Neural progenitor cell (in vitro differentiated cells): ENCODE results near the gene GSK3A. TPM values are rescaled to one million over a fixed set of nuclear protein-coding genes. Genes with fewer than 3 reads are reported as not detected.

ENCODE experiments used
- DNase-seq: peaks from one replicate; pipeline ENCODE4 v3.0.0-alpha.2; 2016; ENCODE audit warnings: low spot score
- H2AFZ ChIP-seq: fragments of 200-600 bp; sonication (generic); replicated peaks from 2 replicates; pipeline ENCODE4 v1.6.1; 2016; ENCODE audit warnings: antibody characterized with exemption
- H3F3A ChIP-seq: fragments of 200-600 bp; sonication (generic); 2 replicates; pipeline ENCODE4 v1.6.1; 2016; ENCODE audit warnings: antibody characterized with exemption, low read depth
- H3K27ac ChIP-seq: fragments of 200-600 bp; sonication (generic); 2 replicates; pipeline ENCODE4 v1.5.1; 2016; ENCODE audit warnings: mild to moderate bottlenecking
- H3K27me3 ChIP-seq: fragments of 200-600 bp; sonication (generic); 2 replicates; pipeline ENCODE4 v1.6.1; 2016; ENCODE audit warnings: mild to moderate bottlenecking, moderate library complexity
- H3K36me3 ChIP-seq: fragments of 200-600 bp; sonication (generic); 2 replicates; pipeline ENCODE4 v1.5.1; 2016
- H3K4me1 ChIP-seq: fragments of 200-600 bp; sonication (generic); 2 replicates; pipeline ENCODE4 v1.6.1; 2016; ENCODE audit warnings: mixed run types
- H3K4me2 ChIP-seq: fragments of 200-600 bp; sonication (generic); 2 replicates; pipeline ENCODE4 v1.6.1; 2016
- H3K4me3 ChIP-seq: fragments of 200-600 bp; sonication (generic); 2 replicates; pipeline ENCODE4 v1.5.1; 2016
- H3K79me2 ChIP-seq: fragments of 200-600 bp; sonication (generic); 2 replicates; pipeline ENCODE4 v1.6.1; 2016; ENCODE audit warnings: low read depth
- H3K9ac ChIP-seq: fragments of 200-600 bp; sonication (generic); 2 replicates; pipeline ENCODE4 v1.6.1; 2016
- H3K9me3 ChIP-seq: fragments of 200-600 bp; sonication (generic); 2 replicates; pipeline ENCODE4 v1.5.1; 2016; ENCODE audit warnings: low read depth
- H4K20me1 ChIP-seq: fragments of 200-600 bp; sonication (generic); 2 replicates; pipeline ENCODE4 v1.6.1; 2016; ENCODE audit warnings: low read depth
- H3K27ac Mint-ChIP-seq: 3 replicates; pipeline ENCODE4 v1.8.0; 2021; ENCODE audit warnings: mixed read lengths
- H3K27me3 Mint-ChIP-seq: 2 replicates; pipeline ENCODE4 v1.8.0; 2022; ENCODE audit warnings: low read depth, mild to moderate bottlenecking, inconsistent platforms, moderate library complexity, mixed read lengths; ENCODE audit not compliant: insufficient read depth
- H3K36me3 Mint-ChIP-seq: 3 replicates; pipeline ENCODE4 v1.8.0; 2021; ENCODE audit warnings: mixed read lengths
- H3K4me1 Mint-ChIP-seq: 3 replicates; pipeline ENCODE4 v1.8.0; 2021; ENCODE audit warnings: mixed read lengths
- H3K4me3 Mint-ChIP-seq: 3 replicates; pipeline ENCODE4 v1.8.0; 2021; ENCODE audit warnings: mild to moderate bottlenecking, moderate library complexity, mixed read lengths
- H3K9me3 Mint-ChIP-seq: 3 replicates; pipeline ENCODE4 v1.8.0; 2020; ENCODE audit warnings: mixed read lengths
- CTCF ChIP-seq: fragments of 200-600 bp; sonication (generic); IDR thresholded peaks from 2 replicates; pipeline ENCODE4 v1.5.1; 2017; ENCODE audit warnings: antibody characterized with exemption, mild to moderate bottlenecking
- EZH2 ChIP-seq: fragments of 200-600 bp; sonication (generic); IDR thresholded peaks from 2 replicates; pipeline ENCODE4 v1.6.1; 2017; ENCODE audit warnings: antibody characterized with exemption, mild to moderate bottlenecking, moderate library complexity
- EZH2phosphoT487 ChIP-seq: fragments of 200-600 bp; sonication (generic); IDR thresholded peaks from 2 replicates; pipeline ENCODE4 v1.6.1; 2017; ENCODE audit warnings: antibody characterized with exemption
- total RNA-seq: library from RNA; depleted of rRNA; stranded (reverse); fragments of >200 nt; gene quantifications from 2 replicates; pipeline ENCODE4 v1.2.3, GENCODE V29; 2015; ENCODE audit warnings: low replicate concordance

GSK3A gene
- total RNA-seq, 1 donor from 2014 or later = 22.5 TPM

GRCh38 chr19:42249769-42250168 lies 7.4 kb upstream of the GSK3A start:
- H3F3A ChIP-seq = peaks cover 48% of the 10 kb centered on the region
- no peaks in the 10 kb centered on the region for H3K27me3 ChIP-seq
- H3K4me1 ChIP-seq = peaks cover 17% of the 10 kb centered on the region
- H3K4me3 ChIP-seq = no peak overlapping the region
- no peak overlapping the region for H2AFZ ChIP-seq
- no peak for DNase-seq
- H3K27ac ChIP-seq = no peak overlapping the region
- TF ChIP-seq EZH2phosphoT487 = no peak
- TF ChIP-seq EZH2 = no peak
- TF ChIP-seq CTCF = no peak
- Mint-ChIP-seq H3K36me3 (peaks cover 2% of the 10 kb centered on the region), H3K27ac (no peak overlapping the region), H3K4me1 (peaks cover 37% of the 10 kb centered on the region), H3K4me3 (peak overlapping the region; percentile 70), H3K27me3 (peaks cover 8% of the 10 kb centered on the region), H3K9me3 (no peaks in the 10 kb centered on the region)
- H3K9ac ChIP-seq = no peak overlapping the region
- peaks cover 59% of the 10 kb centered on the region for H3K79me2 ChIP-seq
- no peaks in the 10 kb centered on the region for H3K36me3 ChIP-seq
- H3K4me2 ChIP-seq = no peak overlapping the region
- H3K9me3 ChIP-seq = no peaks in the 10 kb centered on the region
- H4K20me1 ChIP-seq = peaks cover 87% of the 10 kb centered on the region

DNA sequence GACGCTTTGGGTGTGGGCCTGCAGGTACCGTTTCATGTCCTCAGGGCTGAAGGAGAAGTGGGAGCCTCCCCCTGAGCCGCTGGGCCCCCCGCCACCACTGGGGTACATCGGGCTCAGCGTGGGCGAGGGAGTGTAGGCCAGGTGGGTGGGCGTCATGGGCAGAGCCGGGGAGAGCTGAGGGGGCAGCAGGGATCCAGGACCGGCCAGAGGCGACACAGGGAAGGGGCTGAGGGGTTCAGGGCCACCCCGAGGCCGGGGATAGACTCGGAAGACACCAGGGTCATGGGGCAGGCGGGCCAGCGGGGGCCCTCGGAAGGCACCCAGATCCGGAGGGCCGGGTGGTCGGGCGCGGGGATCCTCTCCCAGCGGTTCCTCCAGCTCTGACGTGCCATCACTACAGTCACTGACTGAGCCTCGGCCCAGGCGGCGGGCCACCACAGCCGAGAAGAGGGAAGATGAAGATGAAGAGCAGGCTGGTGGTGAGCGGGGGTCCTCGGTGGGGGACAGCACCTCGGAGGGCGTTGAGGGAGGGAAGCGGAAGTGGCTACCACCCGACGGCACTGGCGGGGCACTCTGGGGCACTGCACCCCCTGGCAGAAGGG lies 6.8 kb upstream of the GSK3A start:
- Histone ChIP-seq H3K9ac (no peak overlapping the region), H3K4me2 (no peak overlapping the region), H3K4me3 (no peak overlapping the region), H3K9me3 (no peaks in the 10 kb centered on the region), H3K27me3 (no peaks in the 10 kb centered on the region), H3F3A (peaks cover 47% of the 10 kb centered on the region), H3K4me1 (peaks cover 17% of the 10 kb centered on the region), H4K20me1 (peaks cover 87% of the 10 kb centered on the region), H3K79me2 (peaks cover 54% of the 10 kb centered on the region), H2AFZ (no peak overlapping the region), H3K27ac (no peak overlapping the region), H3K36me3 (no peaks in the 10 kb centered on the region)
- Mint-ChIP-seq H3K36me3 (peaks cover 2% of the 10 kb centered on the region), H3K4me3 (no peak overlapping the region), H3K4me1 (peaks cover 41% of the 10 kb centered on the region), H3K27ac (no peak overlapping the region), H3K27me3 (peaks cover 8% of the 10 kb centered on the region), H3K9me3 (no peaks in the 10 kb centered on the region)
- no peak for DNase-seq
- no peak for TF ChIP-seq EZH2phosphoT487
- TF ChIP-seq EZH2 = no peak

DNA sequence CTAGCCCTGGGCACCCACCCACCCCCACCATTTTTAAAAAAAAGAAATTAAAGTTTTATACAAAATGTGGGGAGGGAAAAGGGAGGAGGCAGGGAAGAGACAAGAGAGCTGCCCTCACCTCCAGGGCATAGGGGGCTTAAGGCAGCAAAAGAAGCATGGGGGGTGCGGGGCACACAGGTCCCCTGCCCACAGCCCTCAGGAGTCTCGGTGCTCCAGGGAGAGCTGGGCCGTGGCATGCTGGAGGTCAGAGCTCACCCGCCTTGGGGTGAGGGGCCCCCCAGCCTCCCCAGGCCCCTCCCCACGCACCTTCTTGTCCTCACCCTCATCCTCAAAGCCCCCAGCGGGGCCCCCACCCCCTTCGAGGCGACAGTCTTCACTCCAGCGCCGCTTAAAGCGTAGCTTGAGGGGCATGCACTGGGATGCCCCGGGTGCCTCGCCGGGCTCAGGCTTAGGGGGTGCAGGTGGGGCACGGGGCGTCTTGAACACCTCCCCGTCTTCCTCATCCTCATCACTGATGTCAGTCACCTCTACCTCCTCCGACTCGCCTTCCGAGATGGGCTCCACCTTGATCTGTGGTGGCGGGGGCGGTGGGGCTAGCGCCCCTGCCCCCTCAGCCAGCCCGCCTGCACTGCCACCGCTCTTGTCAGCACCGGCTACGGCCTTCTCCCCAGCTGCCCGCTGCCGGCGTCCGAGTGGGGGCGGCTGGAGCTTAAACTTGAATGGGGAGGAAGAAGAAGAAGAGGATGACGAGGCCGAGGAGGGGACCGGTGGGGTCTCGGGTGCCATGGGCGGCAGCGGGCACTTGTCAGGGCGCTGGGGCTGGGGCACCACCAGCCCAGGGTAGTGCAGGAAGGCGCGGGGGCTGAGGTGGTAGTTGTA lies 6.1 kb upstream of the GSK3A start:
- peaks cover 44% of the 10 kb centered on the region for H3K4me1 Mint-ChIP-seq
- Histone ChIP-seq H3K79me2 (peaks cover 46% of the 10 kb centered on the region), H4K20me1 (peaks cover 86% of the 10 kb centered on the region), H3K4me1 (peaks cover 17% of the 10 kb centered on the region), H3K9me3 (no peaks in the 10 kb centered on the region), H3K9ac (no peak overlapping the region), H2AFZ (no peak overlapping the region), H3K4me2 (no peak overlapping the region), H3K4me3 (no peak overlapping the region), H3K27me3 (no peaks in the 10 kb centered on the region), H3K36me3 (no peaks in the 10 kb centered on the region), H3K27ac (no peak overlapping the region), H3F3A (peaks cover 48% of the 10 kb centered on the region)
- H3K36me3 Mint-ChIP-seq = peaks cover 2% of the 10 kb centered on the region
- no peak for TF ChIP-seq CTCF
- TF ChIP-seq EZH2phosphoT487 = no peak
- TF ChIP-seq EZH2 = no peak
- H3K27me3 Mint-ChIP-seq = peaks cover 8% of the 10 kb centered on the region
- H3K9me3 Mint-ChIP-seq = no peaks in the 10 kb centered on the region
- no peak overlapping the region for H3K27ac Mint-ChIP-seq
- no peak for DNase-seq
- H3K4me3 Mint-ChIP-seq = no peak overlapping the region
